ENCODE measurements around the gene KHDC1.
A peak's percentile ranks its signal among the peaks of the same experiment; 100 is the strongest.
"Not testable (repeated sequence)": the region's sequence is repeated elsewhere in the genome, so short reads cannot be mapped to it uniquely, and the experiment has no call there.

Gene KHDC1, protein sequence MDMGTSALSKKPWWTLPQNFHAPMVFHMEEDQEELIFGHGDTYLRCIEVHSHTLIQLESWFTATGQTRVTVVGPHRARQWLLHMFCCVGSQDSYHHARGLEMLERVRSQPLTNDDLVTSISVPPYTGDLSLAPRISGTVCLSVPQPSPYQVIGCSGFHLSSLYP

DNA sequence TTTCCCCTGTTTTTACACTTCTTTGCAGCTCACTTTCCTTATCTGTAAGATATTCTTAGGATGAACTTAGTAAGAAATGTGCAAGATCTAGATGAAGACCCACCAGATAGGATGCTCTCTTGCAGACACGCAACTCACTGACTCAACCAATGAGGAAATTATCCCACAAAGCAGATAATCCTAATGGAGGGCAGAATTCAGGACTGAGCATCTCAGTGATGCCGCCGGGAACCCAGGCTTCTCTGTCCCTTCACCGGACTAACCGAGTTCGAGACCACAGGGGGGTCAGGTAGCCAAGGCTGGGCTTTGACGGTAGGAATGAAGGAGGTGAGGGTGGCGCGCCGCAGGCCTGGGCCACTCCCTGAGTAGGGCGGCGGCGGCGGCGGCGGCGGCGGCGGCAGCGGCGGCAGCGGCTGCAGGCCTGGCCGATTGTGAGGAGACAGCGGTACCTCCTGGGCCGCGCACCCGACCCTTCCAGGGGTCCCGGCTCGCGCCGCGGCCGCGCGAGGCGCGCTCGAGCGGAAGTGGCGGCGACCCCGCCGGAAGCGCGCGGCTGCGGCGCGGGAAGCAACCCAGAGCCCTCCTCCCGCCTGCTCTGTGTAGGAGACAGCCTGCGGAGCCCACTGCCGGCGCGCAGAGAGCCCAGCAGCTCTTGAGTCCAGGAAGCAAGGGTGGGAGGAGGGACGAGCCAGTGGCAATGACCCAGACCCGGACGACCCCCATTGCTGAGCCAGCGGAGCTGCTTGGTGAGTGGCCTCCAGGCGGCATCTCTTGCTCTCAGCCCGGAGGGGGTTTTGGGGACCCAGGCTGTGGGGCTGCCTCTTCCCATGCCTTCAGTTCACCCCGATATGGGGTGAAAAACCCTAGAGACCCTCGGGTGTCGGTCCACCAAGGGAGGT is at the start of gene KHDC1:
Gene KHDC1 (minus strand): TSS at position 526 of the 899 bp plus-strand sequence. CDS start 20,679 bp downstream, outside the sequence.
- Histone ChIP-seq H3K9me3 (ENCODE audit: control insufficient read depth, low read length) (no peaks in the 10 kb centered on the region), H3K4me2 (ENCODE audit: low read length) (peak within 1 kb of the TSS; percentile 95), H3K4me3 (ENCODE audit: low read depth, low read length) (peak within 1 kb of the TSS; percentile 58), H3K36me3 (ENCODE audit: control insufficient read depth, insufficient read depth, low read length) (no peaks in the 10 kb centered on the region), H3K9ac (no peak within 1 kb of the TSS), H3K4me1 (no peaks in the 10 kb centered on the region), H3K27ac (no peak within 1 kb of the TSS), H3K79me2 (no peaks in the 10 kb centered on the region), H3K27me3 (ENCODE audit: control insufficient read depth, insufficient read depth, low read length) (no peaks in the 10 kb centered on the region), H2AFZ (peak within 1 kb of the TSS; percentile 97)
- TF ChIP-seq, protein P1, sequence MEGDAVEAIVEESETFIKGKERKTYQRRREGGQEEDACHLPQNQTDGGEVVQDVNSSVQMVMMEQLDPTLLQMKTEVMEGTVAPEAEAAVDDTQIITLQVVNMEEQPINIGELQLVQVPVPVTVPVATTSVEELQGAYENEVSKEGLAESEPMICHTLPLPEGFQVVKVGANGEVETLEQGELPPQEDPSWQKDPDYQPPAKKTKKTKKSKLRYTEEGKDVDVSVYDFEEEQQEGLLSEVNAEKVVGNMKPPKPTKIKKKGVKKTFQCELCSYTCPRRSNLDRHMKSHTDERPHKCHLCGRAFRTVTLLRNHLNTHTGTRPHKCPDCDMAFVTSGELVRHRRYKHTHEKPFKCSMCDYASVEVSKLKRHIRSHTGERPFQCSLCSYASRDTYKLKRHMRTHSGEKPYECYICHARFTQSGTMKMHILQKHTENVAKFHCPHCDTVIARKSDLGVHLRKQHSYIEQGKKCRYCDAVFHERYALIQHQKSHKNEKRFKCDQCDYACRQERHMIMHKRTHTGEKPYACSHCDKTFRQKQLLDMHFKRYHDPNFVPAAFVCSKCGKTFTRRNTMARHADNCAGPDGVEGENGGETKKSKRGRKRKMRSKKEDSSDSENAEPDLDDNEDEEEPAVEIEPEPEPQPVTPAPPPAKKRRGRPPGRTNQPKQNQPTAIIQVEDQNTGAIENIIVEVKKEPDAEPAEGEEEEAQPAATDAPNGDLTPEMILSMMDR (IDR thresholded peaks at IDR 0.05), result no peak

DNA sequence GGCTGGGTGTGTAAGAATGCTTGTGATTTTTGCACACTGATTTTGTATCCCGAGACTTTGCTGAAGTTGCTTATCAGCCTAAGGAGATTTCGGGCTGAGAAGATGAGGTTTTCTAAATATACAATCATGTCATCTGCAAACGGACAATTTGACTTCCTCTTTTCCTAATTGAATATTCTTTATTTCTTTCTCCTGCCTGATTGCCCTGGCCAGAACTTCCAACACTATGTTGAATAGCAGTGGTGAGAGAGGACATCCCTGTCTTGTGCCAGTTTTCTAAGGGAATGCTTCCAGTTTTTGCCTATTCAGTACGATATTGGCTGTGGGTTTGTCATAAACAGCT is 47.5 kb upstream of the KHDC1 start:
- H3K79me2 ChIP-seq; H3K9me3 ChIP-seq (ENCODE audit: control insufficient read depth, low read length); H3K27me3 ChIP-seq (ENCODE audit: control insufficient read depth, insufficient read depth, low read length); H3K36me3 ChIP-seq (ENCODE audit: control insufficient read depth, insufficient read depth, low read length); H3K27ac ChIP-seq; H3K9ac ChIP-seq; H3K4me1 ChIP-seq: not testable (repeated sequence)
- peak overlapping the region; percentile 48 for H3K4me3 ChIP-seq (ENCODE audit: low read depth, low read length)
- peak overlapping the region; percentile 64 for H3K4me2 ChIP-seq (ENCODE audit: low read length)
- H2AFZ ChIP-seq, result peak overlapping the region; percentile 94

DNA sequence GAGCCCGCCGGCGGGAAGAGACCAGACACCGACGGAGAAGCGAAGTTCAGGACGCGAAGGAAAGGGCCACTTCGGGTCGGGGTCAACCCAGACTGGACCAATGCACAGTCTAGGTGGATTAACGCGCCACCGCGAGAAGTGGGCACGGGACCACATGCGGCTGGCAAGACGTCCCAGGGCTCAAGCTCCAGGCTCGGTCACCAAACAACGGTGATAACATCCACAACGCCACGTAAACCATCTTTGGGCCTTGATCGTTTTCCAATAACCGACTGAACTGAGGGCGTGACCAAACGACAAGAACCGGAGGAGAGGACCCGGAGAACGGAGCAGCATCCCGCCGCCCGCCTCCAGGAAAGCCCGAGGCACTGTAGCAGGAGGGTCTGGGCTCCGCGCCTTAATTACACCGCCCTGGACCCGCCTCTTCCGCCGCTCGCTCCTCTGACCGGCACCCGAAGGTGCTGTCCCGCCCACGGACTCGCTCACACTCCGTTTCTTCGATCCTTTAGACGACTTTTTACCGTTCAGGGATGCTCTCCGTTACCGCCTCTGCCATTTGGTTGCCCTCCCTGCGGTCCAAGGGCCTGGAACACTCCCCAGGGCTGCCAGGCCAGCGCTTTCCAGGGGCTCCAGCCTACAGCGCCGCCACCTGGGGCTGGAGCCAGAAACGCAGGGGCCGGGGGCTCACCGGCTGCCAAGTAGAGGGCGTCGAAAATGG is 46.9 kb upstream of the KHDC1 start:
- no peaks in the 10 kb centered on the region for H3K9me3 ChIP-seq (ENCODE audit: control insufficient read depth, low read length)
- no peaks in the 10 kb centered on the region for H3K4me1 ChIP-seq
- no peaks in the 10 kb centered on the region for H3K79me2 ChIP-seq
- H3K9ac ChIP-seq, result no peak overlapping the region
- H3K4me3 ChIP-seq (ENCODE audit: low read depth, low read length), result peak overlapping the region; percentile 48
- TF ChIP-seq, protein P1 (IDR thresholded peaks at IDR 0.05), result peak; percentile 47
- H3K27ac ChIP-seq, result no peak overlapping the region
- H3K27me3 ChIP-seq (ENCODE audit: control insufficient read depth, insufficient read depth, low read length), result no peaks in the 10 kb centered on the region
- H3K4me2 ChIP-seq (ENCODE audit: low read length), result peak overlapping the region; percentile 64
- H2AFZ ChIP-seq, result peak overlapping the region; percentile 94
- H3K36me3 ChIP-seq (ENCODE audit: control insufficient read depth, insufficient read depth, low read length), result no peaks in the 10 kb centered on the region

DNA sequence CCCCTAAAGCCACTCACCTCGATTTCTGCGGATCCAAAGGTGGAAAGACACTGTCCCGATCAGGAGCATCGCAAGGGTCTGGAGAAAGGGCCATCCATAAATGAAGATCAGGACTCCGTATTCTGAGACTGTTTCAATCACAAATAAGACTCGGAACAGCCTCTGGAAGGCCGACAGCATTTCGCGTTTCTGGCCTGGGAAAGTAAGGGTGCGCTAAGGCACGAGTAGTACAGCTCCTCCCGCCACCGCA is 46.5 kb upstream of the KHDC1 start:
- no peak overlapping the region for H3K27ac ChIP-seq
- H3K9ac ChIP-seq, result no peak overlapping the region
- TF ChIP-seq, protein P1 (IDR thresholded peaks at IDR 0.05), result no peak

More for the DNA sequence above, 46.5 kb upstream of the KHDC1 start:
- H2AFZ ChIP-seq, result peak overlapping the region; percentile 94
- H3K27me3 ChIP-seq (ENCODE audit: control insufficient read depth, insufficient read depth, low read length), result no peaks in the 10 kb centered on the region
- no peaks in the 10 kb centered on the region for H3K9me3 ChIP-seq (ENCODE audit: control insufficient read depth, low read length)
- H3K79me2 ChIP-seq, result no peaks in the 10 kb centered on the region
- peak overlapping the region; percentile 48 for H3K4me3 ChIP-seq (ENCODE audit: low read depth, low read length)
- peak overlapping the region; percentile 64 for H3K4me2 ChIP-seq (ENCODE audit: low read length)
- H3K4me1 ChIP-seq, result no peaks in the 10 kb centered on the region
- H3K36me3 ChIP-seq (ENCODE audit: control insufficient read depth, insufficient read depth, low read length), result no peaks in the 10 kb centered on the region

Measured in parathyroid adenoma (tissue), 2 donors.